WTC11 (cell line): ENCODE results near the gene FAM149B1. TPM values are rescaled to one million over a fixed set of nuclear protein-coding genes. Genes with fewer than 3 reads are reported as not detected.

ENCODE experiments used
- ATAC-seq: fragments of 200-7000 bp; cut with Tn5 transposase; 2 replicates; pipeline ENCODE4 v1.10.0; 2021; ENCODE audit warnings: mild to moderate bottlenecking, moderate library complexity
- CTCF ChIA-PET: fragments of 300-600 bp; sonication (Branson Sonifier 250); formaldehyde crosslinking; loops from one replicate; lab custom pipeline; 2021; ENCODE audit warnings: antibody characterized with exemption; lab: Charles Lee
- POLR2A ChIA-PET: fragments of 350-600 bp; sonication (Branson Sonifier 250); formaldehyde crosslinking; loops from one replicate; lab custom pipeline; 2021; ENCODE audit warnings: antibody characterized with exemption; lab: Charles Lee
- DNase-seq: peaks from one replicate; pipeline ENCODE4 v3.0.0; 2021; ENCODE audit warnings: low spot score
- H3K27ac Mint-ChIP-seq: 2 replicates; pipeline ENCODE4 v1.8.0; 2021; ENCODE audit warnings: mixed read lengths
- H3K27me3 Mint-ChIP-seq: 2 replicates; pipeline ENCODE4 v1.8.0; 2021; ENCODE audit warnings: low read depth, mild to moderate bottlenecking, moderate library complexity, mixed read lengths
- H3K36me3 Mint-ChIP-seq: 2 replicates; pipeline ENCODE4 v1.8.0; 2021; ENCODE audit warnings: mixed read lengths
- H3K4me1 Mint-ChIP-seq: 2 replicates; pipeline ENCODE4 v1.8.0; 2022; ENCODE audit warnings: mixed read lengths
- H3K4me3 Mint-ChIP-seq: 2 replicates; pipeline ENCODE4 v1.8.0; 2021; ENCODE audit warnings: mild to moderate bottlenecking, moderate library complexity, mixed read lengths
- H3K9me3 Mint-ChIP-seq: 2 replicates; pipeline ENCODE4 v1.8.0; 2021; ENCODE audit warnings: mixed read lengths
- AFF4 ChIP-seq: sonication (generic); formaldehyde crosslinking; IDR thresholded peaks from 2 replicates; pipeline ENCODE4 v1.8.1; 2023; ENCODE audit warnings: mild to moderate bottlenecking, missing genetic modification reagents, borderline replicate concordance
- ARID4B ChIP-seq: sonication (generic); formaldehyde crosslinking; IDR thresholded peaks from 2 replicates; pipeline ENCODE4 v1.8.0; 2023; ENCODE audit warnings: missing genetic modification reagents, mild to moderate bottlenecking, borderline replicate concordance
- ATF1 ChIP-seq: sonication (generic); formaldehyde crosslinking; IDR thresholded peaks from 2 replicates; pipeline ENCODE4 v1.8.1; 2023; ENCODE audit warnings: mild to moderate bottlenecking, moderate library complexity, missing genetic modification reagents
- CBFB ChIP-seq: sonication (generic); formaldehyde crosslinking; IDR thresholded peaks from 2 replicates; pipeline ENCODE4 v1.8.1; 2022; ENCODE audit warnings: mild to moderate bottlenecking, low read depth, missing genetic modification reagents
- CREM ChIP-seq: sonication (generic); formaldehyde crosslinking; IDR thresholded peaks from 2 replicates; pipeline ENCODE4 v1.8.1; 2022; ENCODE audit warnings: mild to moderate bottlenecking, missing genetic modification reagents, moderate library complexity
- EMX1 ChIP-seq: fragments of 250-450 bp; sonication (Bioruptor Pico); IDR thresholded peaks from 2 replicates; pipeline ENCODE4 v1.8.0; 2021; ENCODE audit warnings: mild to moderate bottlenecking
- ETV6 ChIP-seq: sonication (generic); formaldehyde crosslinking; IDR thresholded peaks from 2 replicates; pipeline ENCODE4 v1.8.1; 2022; ENCODE audit warnings: mild to moderate bottlenecking, missing genetic modification reagents
- GTF2I ChIP-seq: fragments of 250-450 bp; sonication (Bioruptor Pico); conservative IDR thresholded peaks from 2 replicates; pipeline ENCODE4 v1.4.0; 2021; ENCODE audit warnings: mild to moderate bottlenecking
- MXD4 ChIP-seq: fragments of 250-450 bp; sonication (Bioruptor Pico); IDR thresholded peaks from 2 replicates; pipeline ENCODE4 v1.8.0; 2021; ENCODE audit warnings: mild to moderate bottlenecking, moderate library complexity, borderline replicate concordance
- NFATC4 ChIP-seq: fragments of 250-450 bp; sonication (Bioruptor Pico); IDR thresholded peaks from 2 replicates; pipeline ENCODE4 v1.9.0; 2021; ENCODE audit warnings: mild to moderate bottlenecking
- NR1H2 ChIP-seq: sonication (generic); formaldehyde crosslinking; IDR thresholded peaks from 2 replicates; pipeline ENCODE4 v1.9.0; 2021; ENCODE audit warnings: mild to moderate bottlenecking, moderate library complexity, missing genetic modification reagents
- NR2C2 ChIP-seq: sonication (generic); formaldehyde crosslinking; IDR thresholded peaks from 2 replicates; pipeline ENCODE4 v1.8.0; 2022; ENCODE audit warnings: mild to moderate bottlenecking, missing genetic modification reagents
- PREB ChIP-seq: sonication (generic); formaldehyde crosslinking; IDR thresholded peaks from 2 replicates; pipeline ENCODE4 v1.8.1; 2022; ENCODE audit warnings: mild to moderate bottlenecking, missing genetic modification reagents, moderate library complexity, borderline replicate concordance
- PRRX2 ChIP-seq: fragments of 250-450 bp; sonication (Bioruptor Pico); IDR thresholded peaks from 2 replicates; pipeline ENCODE4 v1.8.0; 2021; ENCODE audit warnings: mild to moderate bottlenecking
- SMAD4 ChIP-seq: sonication (generic); formaldehyde crosslinking; IDR thresholded peaks from 2 replicates; pipeline ENCODE4 v1.8.0; 2022; ENCODE audit warnings: mild to moderate bottlenecking, missing genetic modification reagents
- USF1 ChIP-seq: sonication (generic); formaldehyde crosslinking; IDR thresholded peaks from 2 replicates; pipeline ENCODE4 v1.8.0; 2022; ENCODE audit warnings: mild to moderate bottlenecking, missing genetic modification reagents
- ZBTB43 ChIP-seq: sonication (generic); formaldehyde crosslinking; IDR thresholded peaks from 2 replicates; pipeline ENCODE4 v1.8.1; 2023; ENCODE audit warnings: mild to moderate bottlenecking, missing genetic modification reagents
- ZMAT4 ChIP-seq: fragments of 250-450 bp; sonication (Bioruptor Pico); IDR thresholded peaks from 2 replicates; pipeline ENCODE4 v1.9.0; 2021; ENCODE audit warnings: mild to moderate bottlenecking
- ZNF138 ChIP-seq: sonication (generic); formaldehyde crosslinking; conservative IDR thresholded peaks from 2 replicates; pipeline ENCODE4 v1.8.1; 2022; ENCODE audit warnings: mild to moderate bottlenecking, moderate library complexity, missing genetic modification reagents
- ZNF425 ChIP-seq: fragments of 250-450 bp; sonication (Bioruptor Pico); conservative IDR thresholded peaks from 2 replicates; pipeline ENCODE4 v1.9.0; 2021; ENCODE audit warnings: mild to moderate bottlenecking
- ZNF671 ChIP-seq: fragments of 250-450 bp; sonication (Bioruptor Pico); IDR thresholded peaks from 2 replicates; pipeline ENCODE4 v1.8.0; 2021; ENCODE audit warnings: mild to moderate bottlenecking
- total RNA-seq: library from RNA; stranded (reverse); gene quantifications from 3 replicates; pipeline ENCODE4 v1.2.3, GENCODE V29; 2021

FAM149B1 gene
- total RNA-seq, 1 experiment from 2014 or later = 13.8 TPM

GRCh38 chr10:73225518-73225917, 57.6 kb downstream of the FAM149B1 start (continued):
- TF ChIP-seq ARID4B (CRISPR knock-in tag) = no peak
- no peak for TF ChIP-seq ZNF138 (CRISPR knock-in tag)
- no peak for TF ChIP-seq CREM (CRISPR knock-in tag)
- no peak for TF ChIP-seq EMX1
- TF ChIP-seq ZNF671 (CRISPR knock-in tag) = no peak
- TF ChIP-seq USF1 = no peak
- no peak for TF ChIP-seq NFATC4 (CRISPR knock-in tag)

GRCh38 chr10:73226663-73227062, 58.7 kb downstream of the FAM149B1 start:
- TF ChIP-seq PREB (CRISPR knock-in tag) (no peak), ZBTB43 (no peak), AFF4 (CRISPR knock-in tag) (no peak), PRRX2 (CRISPR knock-in tag) (no peak), CBFB (CRISPR knock-in tag) (no peak), ETV6 (CRISPR knock-in tag) (no peak), GTF2I (no peak), ZNF425 (CRISPR knock-in tag) (no peak), NR2C2 (CRISPR knock-in tag) (no peak), SMAD4 (no peak), ZMAT4 (CRISPR knock-in tag) (no peak), ZNF138 (CRISPR knock-in tag) (no peak), ATF1 (CRISPR knock-in tag) (no peak), MXD4 (CRISPR knock-in tag) (no peak), NR1H2 (CRISPR knock-in tag) (no peak)
- CTCF ChIA-PET = no interaction called here
- no peak overlapping the region for H3K27ac Mint-ChIP-seq
- no peaks in the 10 kb centered on the region for H3K4me1 Mint-ChIP-seq
- H3K9me3 Mint-ChIP-seq = no peaks in the 10 kb centered on the region
- no peak for ATAC-seq
- no peak overlapping the region for H3K4me3 Mint-ChIP-seq
- POLR2A ChIA-PET = no interaction called here
- DNase-seq = no peak
- H3K27me3 Mint-ChIP-seq = no peaks in the 10 kb centered on the region
- H3K36me3 Mint-ChIP-seq = peaks cover 3% of the 10 kb centered on the region; the same call in 1 of the 2 replicates
